Activated CD4-positive, alpha-beta T cell treated with anti-CD3 and anti-CD28 coated beads for 4 hours (primary cell): ENCODE results near the gene PILRB.
"Not testable (repeated sequence)": the region's sequence is repeated elsewhere in the genome, so short reads cannot be mapped to it uniquely, and the experiment has no call there.

Experiments used
- DNase-seq, 2 donors: peaks; one replicate each; pipeline ENCODE4 v3.0.0-alpha.2; 2020

Gene PILRB

DNA sequence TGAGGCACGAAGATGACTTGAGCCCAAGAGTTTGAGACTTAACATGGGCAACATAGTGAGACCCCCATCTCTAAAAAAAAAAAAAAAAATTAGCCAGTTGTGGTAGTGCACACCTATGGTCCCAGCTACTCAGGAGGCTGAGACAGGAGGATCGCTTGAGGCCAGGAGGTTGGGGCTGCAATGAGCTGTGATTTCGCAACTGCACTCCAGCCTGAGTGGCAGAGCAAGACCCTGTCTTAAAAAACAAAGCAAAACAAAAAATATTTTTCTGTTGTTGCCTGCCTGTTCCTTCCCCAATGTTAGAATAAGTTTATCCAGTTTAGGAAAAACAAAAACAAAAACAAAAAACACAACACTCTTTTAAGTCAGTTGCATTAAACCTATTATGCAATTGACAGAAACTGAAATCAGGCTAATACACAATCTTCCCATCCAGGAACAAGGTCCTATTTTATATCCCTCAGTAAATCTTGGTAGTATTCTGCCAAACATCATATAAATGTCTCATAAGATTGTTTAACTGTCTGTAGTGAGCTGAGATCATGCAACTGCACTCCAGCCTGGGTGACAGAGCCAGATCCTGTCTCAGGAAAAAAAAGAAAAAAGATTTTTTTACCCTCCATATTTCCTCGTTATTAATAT is 20.3 kb downstream of the PILRB start:
- DNase-seq, result no peak

DNA sequence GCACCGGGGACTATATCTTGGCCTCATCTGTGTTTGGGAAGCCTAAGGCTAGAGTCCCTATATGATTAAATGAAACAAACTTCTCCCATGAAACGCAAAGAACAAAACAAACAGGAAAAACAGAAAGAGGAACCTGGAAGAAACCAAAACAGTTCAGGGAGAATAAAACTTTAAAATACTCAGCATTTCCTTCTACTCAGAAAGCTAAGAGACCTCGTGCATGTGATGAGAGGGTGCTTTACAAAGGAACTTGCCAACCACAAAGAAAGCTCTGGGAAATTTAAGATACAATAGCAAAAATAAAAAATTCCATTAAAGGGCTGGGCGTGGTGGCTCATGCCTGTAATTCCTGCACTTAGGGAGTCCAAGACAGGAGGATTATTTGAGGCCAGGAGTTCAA is 22.3 kb downstream of the PILRB start:
- DNase-seq, result no peak

DNA sequence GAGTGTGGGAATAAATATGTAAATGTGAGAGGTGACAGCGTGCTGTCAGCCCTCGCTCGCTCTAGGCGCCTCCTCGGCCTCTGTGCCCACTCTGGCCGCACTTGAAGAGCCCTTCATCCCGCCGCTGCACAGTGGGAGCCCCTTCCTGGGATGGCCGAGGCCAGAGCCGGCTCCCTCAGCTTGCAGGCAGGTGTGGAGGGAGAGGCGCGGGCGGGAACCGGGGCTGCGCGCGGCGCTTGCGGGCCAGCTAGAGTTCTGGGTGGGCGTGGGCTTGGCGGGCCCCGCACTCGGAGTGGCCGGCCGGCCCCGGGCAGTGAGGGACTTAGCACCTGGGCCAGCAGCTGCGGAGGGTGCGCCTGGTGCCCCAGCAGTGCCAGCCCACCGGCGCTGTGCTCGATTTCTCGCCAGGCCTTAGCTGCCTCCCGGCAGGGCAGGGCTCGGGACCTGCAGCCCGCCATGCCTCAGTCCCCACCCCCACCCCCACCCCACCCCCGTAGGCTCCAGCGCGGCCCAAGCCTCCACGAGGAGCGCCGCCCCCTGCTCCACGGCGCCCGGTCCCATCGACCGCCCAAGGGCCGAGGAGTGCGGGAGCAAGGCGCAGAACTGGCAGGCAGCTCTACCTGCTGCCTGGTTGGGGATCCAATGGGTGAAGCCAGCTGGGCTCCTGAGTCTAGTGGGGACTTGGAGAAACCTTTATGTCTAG is 23.8 kb downstream of the PILRB start:
- not testable (repeated sequence) for DNase-seq

DNA sequence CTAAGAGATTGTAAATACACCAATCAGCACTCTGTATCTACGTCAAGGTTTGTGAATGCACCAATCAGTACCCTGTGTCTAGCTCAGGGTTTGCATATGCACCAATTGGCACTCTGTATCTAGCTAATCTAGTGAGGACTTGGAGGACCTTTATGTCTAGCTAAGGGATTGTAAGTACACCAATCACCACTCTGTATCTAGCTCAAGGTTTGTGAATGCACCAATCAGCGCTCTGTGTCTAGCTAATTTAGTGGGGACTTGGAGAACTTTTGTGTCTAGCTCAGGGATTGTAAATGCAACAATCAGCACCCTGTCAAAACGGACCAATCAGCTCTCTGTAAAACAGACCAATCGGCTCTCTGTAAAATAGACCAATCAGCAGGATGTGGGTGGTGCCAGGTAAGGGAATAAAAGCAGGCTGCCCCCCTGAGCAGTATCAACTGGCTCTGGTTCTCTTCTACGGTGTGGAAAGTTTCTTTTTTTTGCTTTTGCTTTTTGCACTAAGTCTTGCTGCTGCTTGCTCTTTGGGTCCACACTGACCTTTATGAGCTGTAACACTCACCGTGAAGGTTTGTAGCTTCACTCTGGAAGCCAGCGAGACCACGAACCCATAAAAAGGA is 24.4 kb downstream of the PILRB start:
- DNase-seq, result not testable (repeated sequence)

DNA sequence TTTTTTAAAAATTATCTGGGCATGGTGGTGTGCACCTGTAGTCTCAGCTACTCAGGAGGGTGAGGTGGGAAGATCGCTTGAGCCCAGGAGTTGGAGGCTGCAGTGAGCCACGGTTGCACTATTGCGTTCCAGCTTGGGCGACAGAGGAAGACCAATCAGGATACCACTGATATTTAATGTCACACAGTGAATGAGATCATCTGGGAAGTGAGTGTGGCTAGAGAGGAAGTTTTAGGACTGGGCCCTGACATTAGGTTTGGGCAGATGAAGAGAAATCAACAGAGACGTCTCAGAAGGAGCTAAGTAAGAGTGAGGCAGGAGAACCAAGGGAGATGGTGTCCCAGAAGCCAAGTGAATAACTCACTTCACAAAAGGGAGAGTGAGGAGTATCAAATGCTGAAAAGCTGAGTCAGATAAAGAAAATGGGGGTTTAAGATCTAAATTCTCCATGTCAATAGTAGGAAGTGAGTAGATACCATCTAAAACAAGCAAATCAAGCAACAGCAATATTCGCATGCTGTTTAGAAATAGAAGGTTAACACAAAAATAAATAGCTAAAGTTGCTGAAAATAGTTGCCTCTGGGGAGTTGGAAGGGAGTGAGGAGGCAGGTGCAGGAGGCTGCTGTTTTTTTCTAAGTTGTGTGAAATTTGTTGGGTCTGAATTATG is 26.8 kb downstream of the PILRB start:
- DNase-seq, result no peak

DNA sequence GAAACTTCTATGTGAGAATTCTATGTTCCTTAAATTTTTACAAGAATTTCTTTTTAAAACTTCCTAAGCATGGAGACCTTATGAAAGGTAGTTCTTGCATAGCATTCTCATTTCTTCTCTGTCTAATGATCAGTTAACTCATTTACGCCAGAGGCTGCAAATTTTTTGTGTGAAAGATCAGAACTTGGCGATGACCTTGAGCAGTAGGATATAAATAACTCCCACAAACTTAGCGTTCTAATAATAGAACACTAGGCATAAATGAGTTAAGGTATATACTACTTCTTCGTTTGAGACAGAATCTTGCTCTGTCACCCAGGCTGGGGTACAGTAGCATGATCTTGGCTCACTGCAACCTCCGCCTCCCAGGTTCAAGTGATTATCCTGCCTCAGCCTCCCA is 29.0 kb downstream of the PILRB start:
- DNase-seq, result no peak

DNA sequence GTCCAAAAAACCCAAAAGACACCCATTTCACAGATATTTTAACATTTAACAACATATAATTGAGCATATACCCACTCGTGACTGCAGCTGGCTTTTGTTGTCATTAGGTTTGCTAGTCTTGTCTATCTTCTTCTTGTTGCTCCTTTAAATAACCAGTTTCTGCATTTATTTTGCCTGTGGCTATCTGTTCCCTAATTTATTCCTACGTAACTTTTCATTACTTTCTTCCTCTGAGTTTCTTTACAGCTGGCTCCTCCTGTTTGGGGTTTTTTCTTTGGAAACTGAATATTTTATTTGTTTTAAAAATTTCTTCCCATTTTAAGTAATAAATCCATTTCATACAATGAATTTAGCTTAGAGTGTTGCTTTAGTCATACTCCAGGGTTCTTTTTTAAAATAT is 29.8 kb downstream of the PILRB start:
- DNase-seq, result no peak

DNA sequence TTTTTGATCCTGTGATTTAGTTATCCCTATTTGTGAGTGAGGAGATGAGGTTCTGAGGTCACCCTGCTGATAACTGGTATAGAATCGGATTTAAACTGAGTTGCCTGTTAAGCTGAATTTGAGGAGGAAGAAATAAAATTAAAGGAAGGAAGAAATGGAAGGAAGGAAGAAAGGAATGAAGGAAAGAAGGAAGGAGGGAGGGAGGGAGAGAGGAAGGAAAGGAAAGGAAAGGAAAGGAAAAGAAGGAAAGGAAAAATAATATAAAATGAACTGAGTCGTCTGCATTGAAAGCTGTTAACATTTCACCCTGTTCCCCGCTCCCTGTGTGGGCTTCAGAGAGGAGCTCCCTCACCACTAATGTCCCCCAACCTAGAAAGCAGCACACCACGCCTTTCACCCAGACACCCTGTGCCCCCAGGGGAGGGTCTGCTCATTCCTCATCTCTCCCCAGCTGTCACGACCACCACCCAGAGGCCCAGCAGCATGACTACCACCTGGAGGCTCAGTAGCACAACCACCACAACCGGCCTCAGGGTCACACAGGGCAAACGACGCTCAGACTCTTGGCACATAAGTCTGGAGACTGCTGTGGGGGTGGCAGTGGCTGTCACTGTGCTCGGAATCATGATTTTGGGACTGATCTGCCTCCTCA is 31.6 kb downstream of the PILRB start:
- no peak for DNase-seq

DNA sequence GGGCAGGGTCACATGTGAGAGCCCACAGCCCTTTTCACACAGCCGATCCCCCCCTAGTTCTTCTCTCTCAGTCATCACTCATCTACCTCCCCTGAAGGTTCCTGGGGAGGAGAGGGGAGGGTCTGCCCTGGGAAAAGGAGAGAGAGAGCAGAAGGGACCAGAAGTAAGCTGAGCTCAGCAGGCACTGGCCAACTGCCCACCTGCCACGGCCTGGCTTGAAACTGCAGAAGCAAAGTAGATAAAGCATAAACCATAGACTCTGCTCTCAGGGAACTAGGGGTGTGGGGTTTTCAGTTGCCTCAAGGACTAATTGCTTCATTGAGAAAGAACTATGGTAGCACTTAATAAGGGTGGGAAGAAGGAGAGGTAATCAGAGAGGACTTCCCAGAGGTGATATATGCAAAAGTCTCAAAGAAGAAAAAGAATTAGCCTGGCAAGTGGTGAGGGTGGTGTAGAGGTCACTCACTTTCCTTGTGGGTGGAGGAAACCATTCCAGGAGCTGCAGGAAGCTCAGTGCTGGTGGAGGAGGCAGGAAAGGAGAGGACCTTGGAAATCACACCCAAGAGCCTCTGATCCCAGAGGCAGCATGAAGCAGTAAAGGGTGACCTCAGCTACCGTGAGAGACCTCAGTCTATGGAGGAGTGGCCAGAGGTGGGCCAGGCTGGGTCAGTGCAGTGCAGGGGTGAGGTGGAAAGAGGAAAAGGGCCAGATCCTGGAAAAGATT is 32.5 kb downstream of the PILRB start:
- DNase-seq, result no peak

DNA sequence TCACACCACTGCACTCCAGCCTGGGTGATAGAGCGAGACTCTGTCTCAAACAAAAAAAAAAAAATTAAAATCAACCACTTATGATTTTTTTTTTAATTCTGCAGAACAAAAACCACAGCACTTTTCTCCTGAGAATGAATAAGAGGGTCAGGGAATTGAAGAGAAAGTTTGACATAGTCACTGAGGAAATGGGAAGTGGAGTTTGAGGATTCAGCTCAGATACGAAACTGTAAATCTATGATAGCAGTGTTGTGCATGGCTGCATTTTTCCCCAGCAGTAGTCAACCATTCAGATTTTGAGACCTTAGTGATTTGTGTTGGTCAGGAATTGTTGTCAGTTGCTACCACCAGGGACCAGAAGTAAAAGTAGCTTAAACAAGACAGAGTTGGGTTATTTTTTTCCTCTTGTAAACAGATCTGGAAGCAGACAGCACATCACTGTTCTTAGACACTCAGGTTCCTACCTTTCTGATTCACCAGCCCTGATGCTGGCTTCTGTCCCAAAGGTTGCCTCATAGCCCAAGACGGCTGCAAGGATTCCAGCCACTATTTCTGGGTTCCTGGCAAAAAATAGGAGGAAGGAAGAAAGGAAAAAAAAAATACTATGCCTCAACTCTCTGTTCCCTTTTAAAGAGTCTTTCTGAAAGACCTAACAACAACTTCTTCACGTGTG is 35.5 kb downstream of the PILRB start:
- DNase-seq, result no peak

DNA sequence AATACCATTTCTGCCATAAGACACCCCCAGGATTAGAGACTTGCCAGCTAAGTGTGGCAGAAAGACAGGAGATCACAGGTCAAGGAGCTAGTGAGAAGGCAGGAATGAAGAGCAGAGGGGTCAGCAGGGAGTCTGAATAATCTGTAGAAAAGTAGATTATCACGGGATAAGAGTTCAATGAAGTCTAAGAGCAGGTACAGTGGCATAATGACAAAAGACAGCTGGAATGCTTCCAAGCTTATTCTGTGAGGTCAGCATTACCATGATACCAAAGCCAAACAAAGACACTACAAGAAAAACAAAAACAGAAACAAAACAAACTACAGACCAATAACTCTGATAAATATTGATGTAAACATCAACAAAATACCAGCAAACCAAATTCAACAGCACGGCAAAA is 36.2 kb downstream of the PILRB start:
- no peak for DNase-seq

DNA sequence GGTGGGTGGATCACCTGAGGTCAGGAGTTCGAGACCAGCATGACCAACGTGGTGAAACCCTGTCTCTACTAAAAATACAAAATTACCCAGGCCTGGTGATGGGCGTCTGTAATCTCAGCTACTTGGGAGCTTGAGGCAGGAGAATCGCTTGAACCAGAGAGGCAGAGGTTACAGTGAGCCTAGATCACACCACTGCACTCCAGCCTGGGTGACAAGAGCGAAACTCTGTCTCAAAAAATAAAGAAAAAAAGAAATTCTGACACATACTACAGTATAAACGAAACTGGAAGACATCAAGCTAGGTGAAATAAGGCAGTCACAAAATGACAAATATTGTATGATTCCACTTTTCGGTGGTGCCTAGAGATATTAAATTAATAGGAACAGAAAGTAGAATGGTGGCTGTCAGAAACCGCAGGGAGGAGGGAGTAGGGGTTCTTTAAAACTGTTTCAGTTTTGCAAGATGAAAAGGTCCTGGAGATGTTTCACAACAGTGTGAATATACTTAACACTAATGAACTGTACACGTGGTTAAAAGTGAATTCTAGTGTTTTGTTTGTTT is 38.6 kb downstream of the PILRB start:
- DNase-seq, result peak; percentile 22 to 34

DNA sequence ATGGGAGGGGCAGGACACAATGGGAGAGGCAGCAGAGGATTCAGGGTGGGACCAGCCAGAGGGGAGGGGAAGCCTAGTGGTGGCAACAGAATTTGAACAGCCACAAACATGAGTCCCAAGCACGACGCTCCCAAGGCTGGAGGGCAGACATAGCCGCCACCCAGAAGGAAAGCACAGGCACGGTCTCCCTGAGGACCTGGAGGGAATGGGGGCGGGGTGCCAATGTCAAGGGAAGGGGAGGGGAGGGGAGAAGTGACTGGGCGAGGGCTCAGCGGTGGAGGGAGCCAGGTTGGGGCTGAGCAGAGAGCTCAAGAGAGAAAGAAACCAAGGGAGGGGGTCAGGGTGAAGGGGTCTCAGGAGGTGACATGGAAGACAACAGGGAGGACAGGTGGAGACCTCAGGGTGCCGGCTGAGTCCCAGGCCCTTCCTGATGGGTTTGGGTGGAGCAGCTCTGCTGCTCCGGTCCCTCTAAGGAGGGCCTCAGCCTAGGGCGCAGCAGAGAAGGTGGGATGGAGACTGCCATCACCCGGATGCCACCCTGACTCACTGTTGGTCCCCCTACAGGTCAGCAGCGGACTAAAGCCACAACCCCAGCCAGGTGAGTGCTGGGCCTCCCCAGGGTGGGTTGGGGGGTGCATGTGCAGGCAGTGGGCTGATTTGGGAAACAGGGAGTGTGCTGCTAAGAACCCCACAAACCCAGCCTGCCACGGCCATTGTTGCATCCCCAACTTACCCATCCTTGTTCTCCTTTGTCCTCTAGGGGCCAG is 39.6 kb downstream of the PILRB start:
- DNase-seq, result no peak

DNA sequence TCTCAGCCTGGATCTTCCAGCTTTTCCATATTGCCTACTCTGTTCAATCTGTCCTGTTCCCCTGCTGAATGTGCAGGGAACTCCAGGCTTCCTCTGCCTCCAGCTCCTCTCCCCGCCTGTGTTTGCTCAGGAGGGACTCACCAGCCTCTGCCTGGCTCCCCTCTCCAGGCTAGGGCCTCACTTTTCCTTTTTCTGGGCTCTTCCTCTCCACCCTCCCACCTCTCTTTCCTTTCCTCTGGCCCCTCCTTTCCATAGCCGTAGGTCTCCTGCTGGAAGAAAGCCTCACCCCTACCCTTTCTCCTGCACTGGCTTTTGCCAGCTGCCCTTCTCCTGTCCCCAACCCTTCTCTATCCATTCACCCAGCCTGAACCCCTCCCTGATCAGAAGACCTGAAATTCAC is 40.3 kb downstream of the PILRB start:
- no peak for DNase-seq

DNA sequence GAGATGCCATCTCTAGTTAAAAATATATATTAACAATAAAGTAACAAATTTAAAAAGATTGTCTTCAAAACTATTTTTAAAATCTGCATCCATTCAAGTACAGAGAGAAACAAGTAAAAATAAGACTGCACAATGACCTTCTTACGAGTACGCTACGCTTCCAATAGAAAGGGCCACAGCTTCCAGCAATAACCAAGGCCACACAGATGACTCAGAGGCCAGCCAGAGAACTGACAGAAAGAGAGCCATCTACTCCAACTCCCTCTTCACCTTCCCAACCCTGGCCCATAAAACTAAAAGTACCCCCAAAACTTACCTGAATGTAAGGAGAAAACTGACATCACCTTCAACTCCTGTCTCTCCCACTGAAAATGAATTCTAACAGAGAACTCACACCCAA is 42.1 kb downstream of the PILRB start:
- no peak for DNase-seq

DNA sequence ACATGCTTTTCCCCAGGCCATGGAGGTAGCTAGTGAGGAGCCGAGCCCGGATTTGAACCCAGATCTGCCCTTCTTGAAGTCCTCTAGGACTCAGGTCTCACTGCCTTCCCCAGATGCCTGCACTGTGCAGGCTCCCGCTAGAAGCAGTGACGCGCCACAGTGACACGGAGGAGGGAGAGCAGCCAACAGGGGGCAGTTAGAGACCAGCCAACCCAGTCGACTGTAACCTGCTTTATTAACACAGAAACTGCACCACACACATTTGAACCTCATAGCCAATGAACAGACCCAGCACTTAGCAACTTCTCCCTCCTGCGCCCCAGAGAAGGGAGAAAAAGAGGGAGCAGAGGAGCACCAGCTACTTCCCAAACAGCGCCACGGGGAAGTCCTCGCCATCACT is 42.7 kb downstream of the PILRB start:
- DNase-seq, result no peak

DNA sequence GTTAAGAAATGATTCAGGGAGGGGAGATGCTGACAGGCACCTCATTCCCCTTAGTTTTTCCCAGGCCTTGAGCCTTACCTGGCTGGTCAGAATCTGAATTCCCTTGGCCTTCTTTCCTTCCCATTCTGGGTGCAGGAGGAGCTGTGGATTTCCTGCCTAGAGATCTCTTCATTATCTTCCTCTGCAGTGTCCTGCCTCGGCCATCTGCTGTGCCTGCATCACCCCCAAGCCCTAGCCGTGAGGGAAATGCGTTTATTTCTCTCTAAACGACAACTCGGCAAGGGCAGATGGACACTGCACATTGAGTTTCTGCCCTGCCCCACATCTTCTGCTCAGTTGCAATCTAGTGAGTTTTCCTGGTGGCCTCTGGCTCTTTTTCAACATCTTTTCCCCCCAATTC is 43.9 kb downstream of the PILRB start:
- no peak for DNase-seq

DNA sequence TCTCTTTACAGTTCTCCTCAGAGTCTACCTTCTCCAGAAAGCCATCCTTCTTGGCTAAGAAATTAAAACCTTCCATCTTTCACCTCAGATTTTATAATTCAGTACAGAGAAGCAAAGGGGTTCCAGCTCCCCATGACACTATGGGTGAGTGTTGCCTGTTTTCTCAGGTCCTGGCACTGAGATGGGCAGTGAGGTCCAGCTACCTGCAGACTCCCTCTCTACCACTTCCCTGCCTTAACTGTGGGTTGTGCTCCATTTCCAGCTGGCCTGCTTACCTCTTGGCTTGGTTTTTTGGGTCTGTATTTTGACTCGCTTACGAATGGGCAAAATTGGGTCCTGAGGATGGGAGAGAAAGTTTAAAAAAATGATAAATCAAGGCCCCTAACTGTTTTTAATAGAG is 44.3 kb downstream of the PILRB start:
- DNase-seq, result no peak

DNA sequence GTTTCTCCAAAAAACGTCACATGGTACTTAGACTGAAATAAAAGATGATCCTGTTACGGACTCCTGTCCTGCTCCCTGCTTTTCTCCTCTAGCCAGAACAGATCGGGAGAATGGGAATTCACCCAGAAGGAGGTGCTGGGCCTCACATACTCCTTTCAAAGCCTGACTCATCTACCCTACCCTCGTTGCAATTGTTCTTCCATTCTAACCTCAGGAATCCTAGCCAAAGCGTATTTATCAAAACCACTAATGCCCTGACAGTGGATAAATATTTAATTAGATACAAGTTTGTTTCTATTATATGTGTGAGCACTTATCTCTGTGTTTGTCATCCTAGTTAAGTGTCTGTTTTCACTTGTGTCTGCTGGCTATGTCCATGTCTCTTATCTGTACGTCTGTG is 48.9 kb downstream of the PILRB start:
- DNase-seq, result no peak

DNA sequence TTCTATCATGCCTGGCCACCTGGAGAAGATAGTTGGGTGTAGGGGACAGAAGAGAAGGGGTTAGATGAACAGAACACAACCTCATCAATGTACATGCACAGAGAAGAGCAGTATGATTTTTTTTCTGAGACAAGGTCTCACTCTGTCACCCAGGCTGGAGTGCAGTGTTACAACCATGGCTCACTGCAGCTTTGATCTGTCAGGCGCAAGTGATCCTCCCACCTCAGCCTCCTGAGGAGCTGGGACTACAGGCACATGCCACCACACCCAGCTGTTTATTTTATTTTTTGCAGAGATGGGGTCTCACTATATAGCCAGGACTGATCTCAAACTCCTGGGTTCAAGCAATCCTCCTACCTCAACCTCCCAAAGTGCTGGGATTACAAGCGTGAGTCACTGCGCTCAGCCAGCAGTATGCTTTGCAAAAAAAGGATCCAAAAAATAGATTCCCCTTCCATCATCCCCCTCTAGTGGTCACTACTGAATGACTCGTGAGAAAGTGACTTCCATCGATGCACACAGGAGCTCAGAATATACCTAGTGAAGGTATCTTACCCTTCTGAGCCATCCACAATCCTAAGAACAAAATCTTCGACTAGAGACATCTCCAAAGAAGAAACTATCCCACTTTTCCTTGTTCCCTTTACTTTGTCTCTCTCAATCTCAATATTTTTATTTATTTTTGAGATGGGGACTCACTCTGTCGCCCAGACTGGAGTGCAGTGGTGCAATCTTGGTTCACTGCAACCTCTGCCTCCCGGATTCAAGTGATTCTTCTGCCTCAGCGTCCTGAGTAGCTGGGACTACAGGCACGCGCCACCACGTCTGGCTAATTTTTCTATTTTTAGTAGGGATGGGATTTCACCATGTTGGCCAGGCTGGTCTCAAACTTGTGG is 49.6 kb downstream of the PILRB start:
- DNase-seq, result peak; percentile 39 to 48
